AG04449 (cell line): Measurements from ENCODE around the gene LSM6.

Source experiments
- CTCF ChIA-PET: fragments of 350-600 bp; formaldehyde crosslinking; extraction: SDS; loops from one replicate; lab custom pipeline; 2021; ENCODE audit warnings: antibody characterized with exemption; lab: Yijun Ruan, JAX
- POLR2A ChIA-PET: fragments of 400-600, 350-600 bp; formaldehyde crosslinking; extraction: SDS; loops from one replicate; lab custom pipeline; 2020; ENCODE audit warnings: antibody characterized with exemption, inconsistent platforms; lab: Yijun Ruan, JAX
- DNase-seq: peaks from one replicate; pipeline ENCODE4 v3.0.0-alpha.2; 2010; ENCODE audit warnings: low read depth, low spot score
- H3K4me3 ChIP-seq: 2 replicates; pipeline ENCODE4 v1.5.1; 2011; ENCODE audit warnings: low read depth, mild to moderate bottlenecking, control low read depth, low read length
- TF ChIP-seq, protein P1 (sequence below): IDR thresholded peaks from one replicate; pipeline ENCODE4 v1.5.1; 2011; ENCODE audit warnings: mild to moderate bottlenecking, moderate library complexity, low read length, control low read depth, inconsistent platforms; ENCODE audit not compliant: insufficient read depth; ENCODE audit errors: missing control alignments

The LSM6 gene

DNA sequence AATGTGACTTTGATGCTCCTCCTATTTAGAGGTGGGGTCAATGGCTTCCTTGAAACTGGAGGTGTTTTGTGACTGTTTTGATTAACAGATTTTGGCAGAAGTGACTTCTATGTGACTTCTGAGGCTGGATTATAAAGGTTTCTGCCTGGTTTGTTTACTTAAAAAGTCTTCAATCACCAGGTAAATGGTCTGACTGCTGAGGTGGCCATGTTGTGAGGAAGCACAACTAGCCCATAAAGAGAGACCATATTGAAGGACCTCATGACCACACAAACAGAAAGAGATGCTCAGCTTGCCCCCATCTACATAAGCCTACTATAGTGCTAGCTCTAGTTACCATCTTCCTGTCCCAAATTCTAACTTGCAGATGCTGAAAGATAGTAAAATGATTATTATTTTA, 14.3 kb upstream of the LSM6 start:
- TF ChIP-seq, protein P1, sequence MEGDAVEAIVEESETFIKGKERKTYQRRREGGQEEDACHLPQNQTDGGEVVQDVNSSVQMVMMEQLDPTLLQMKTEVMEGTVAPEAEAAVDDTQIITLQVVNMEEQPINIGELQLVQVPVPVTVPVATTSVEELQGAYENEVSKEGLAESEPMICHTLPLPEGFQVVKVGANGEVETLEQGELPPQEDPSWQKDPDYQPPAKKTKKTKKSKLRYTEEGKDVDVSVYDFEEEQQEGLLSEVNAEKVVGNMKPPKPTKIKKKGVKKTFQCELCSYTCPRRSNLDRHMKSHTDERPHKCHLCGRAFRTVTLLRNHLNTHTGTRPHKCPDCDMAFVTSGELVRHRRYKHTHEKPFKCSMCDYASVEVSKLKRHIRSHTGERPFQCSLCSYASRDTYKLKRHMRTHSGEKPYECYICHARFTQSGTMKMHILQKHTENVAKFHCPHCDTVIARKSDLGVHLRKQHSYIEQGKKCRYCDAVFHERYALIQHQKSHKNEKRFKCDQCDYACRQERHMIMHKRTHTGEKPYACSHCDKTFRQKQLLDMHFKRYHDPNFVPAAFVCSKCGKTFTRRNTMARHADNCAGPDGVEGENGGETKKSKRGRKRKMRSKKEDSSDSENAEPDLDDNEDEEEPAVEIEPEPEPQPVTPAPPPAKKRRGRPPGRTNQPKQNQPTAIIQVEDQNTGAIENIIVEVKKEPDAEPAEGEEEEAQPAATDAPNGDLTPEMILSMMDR: no peak
- CTCF ChIA-PET: no interaction called here
- no peak for DNase-seq
- POLR2A ChIA-PET: no interaction called here
- no peak overlapping the region for H3K4me3 ChIP-seq

DNA sequence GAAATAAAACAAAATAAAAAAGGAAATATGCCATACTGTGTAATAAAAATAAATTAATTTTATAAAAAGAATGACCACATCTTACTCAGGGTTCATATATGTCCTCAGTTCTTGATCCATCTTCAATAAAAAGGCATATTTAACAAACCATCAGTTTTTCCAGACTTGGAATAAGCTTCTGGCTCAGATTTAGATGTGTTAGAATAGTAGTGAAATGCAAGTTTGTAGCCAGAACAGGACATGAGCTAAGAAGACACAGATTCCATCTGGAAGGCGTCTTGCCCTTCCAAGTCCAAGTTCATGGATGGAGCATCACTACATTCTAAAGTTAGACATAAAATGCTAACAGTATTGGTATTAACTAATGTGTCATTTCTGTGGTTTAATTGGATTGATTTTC, 10.3 kb upstream of the LSM6 start:
- no peak overlapping the region for H3K4me3 ChIP-seq
- no peak for DNase-seq
- POLR2A ChIA-PET: interaction anchor here (0.7 kb wide), 1 partner anchor 820 kb away, joined by 3 read pairs; no protein-coding TSS in a partner anchor
- CTCF ChIA-PET: no interaction called here
- TF ChIP-seq, protein P1: no peak

DNA sequence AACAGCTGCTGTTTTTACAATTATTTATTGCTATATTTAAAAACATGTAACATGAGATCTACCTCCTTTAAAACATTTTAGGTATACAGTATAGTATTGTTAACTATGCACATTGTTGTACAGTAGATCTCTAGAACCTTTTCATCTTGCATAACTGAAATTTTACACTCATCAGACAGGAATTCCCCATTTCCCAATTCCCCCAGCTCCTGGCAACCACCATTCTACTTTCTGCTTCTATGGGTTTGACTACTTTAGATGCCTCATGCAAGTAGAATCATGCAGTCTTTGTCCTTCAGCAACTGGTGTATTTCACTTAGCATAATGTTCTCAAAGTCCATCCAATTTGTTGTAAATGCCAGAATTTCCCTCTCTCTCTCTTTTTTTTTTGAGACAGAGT, 9.7 kb upstream of the LSM6 start:
- TF ChIP-seq, protein P1: no peak
- H3K4me3 ChIP-seq: no peak overlapping the region
- DNase-seq: peak; percentile 51
- CTCF ChIA-PET: no interaction called here
- POLR2A ChIA-PET: interaction anchor here (0.7 kb wide), 1 partner anchor 820 kb away, joined by 3 read pairs; no protein-coding TSS in a partner anchor

DNA sequence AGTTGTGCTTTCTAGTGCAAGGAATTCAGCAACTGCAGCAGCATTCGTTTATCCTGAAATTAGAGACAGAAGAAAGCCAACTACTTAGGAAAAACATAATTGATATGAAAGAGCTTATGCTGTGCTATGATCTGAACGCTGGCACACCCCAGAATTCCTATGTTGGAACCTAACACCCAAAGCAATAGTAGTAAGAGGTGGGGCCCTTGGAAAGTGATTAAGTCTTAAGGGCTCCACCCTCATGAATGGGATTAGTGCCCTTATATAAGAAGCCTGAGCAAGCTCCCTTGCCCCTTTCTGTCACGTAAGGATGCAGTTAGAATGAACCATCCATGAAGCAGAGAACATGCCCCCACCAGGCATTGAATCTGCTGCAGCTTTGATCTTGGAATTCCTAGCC, 5.4 kb upstream of the LSM6 start:
- ChIA-PET CTCF (no interaction called here), POLR2A (no interaction called here)
- H3K4me3 ChIP-seq: no peak overlapping the region
- TF ChIP-seq, protein P1: no peak
- DNase-seq: no peak

DNA sequence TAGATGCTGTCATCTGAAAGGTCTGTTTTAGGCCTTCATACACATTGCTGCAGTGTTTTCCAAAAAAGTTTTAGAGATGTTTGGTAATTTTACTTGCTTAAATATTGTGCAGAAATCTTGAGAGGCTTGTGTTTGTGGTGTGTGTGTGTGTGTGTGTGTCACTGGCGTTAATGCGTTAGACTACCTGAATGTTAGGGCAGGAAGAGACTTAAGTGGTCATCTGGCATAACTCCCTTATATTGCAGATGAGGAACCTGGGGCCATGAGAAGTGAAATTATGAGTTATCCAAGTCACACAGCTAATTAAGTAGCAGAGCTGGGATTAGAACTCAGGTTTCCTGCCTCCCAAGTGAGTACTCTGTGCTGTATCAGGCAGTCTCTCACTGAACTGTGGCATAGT, 1.4 kb downstream of the LSM6 start:
- TF ChIP-seq, protein P1: no peak
- ChIA-PET CTCF (no interaction called here), POLR2A (no interaction called here)
- DNase-seq: no peak
- H3K4me3 ChIP-seq: peak overlapping the region; percentile 83

DNA sequence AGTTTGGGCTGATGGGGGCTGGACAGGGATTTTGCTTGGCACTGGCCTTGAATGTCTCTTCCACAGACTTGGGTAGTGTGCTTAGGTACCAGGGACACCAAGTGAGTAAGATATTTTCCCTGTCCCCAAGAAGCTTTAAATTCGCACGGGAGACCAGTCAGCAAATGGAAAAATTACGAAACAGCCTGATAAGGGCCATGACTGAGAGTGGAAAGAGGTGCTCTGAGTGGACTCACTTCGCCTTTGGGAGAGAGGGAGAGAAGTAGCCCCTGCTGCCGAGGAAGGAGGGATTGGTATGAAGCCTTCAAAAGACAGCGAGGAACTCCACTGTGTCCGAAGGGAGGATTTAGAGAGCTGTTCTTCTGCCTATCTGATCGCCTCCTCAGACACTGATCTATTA, 2.6 kb downstream of the LSM6 start:
- TF ChIP-seq, protein P1: no peak
- ChIA-PET POLR2A (interaction anchor here (0.6 kb wide), 1 partner anchor 303 kb away, joined by 3 read pairs; no protein-coding TSS in a partner anchor), CTCF (no interaction called here)
- no peak overlapping the region for H3K4me3 ChIP-seq
- DNase-seq: no peak
